ENCODE data around the gene GALNS. TPM values are rescaled to one million over a fixed set of nuclear protein-coding genes. Genes with fewer than 3 reads are reported as not detected.

GALNS gene
- total RNA-seq, 4 donors from 2014 or later: 45.7 to 101 (median 75.6) TPM

DNA sequence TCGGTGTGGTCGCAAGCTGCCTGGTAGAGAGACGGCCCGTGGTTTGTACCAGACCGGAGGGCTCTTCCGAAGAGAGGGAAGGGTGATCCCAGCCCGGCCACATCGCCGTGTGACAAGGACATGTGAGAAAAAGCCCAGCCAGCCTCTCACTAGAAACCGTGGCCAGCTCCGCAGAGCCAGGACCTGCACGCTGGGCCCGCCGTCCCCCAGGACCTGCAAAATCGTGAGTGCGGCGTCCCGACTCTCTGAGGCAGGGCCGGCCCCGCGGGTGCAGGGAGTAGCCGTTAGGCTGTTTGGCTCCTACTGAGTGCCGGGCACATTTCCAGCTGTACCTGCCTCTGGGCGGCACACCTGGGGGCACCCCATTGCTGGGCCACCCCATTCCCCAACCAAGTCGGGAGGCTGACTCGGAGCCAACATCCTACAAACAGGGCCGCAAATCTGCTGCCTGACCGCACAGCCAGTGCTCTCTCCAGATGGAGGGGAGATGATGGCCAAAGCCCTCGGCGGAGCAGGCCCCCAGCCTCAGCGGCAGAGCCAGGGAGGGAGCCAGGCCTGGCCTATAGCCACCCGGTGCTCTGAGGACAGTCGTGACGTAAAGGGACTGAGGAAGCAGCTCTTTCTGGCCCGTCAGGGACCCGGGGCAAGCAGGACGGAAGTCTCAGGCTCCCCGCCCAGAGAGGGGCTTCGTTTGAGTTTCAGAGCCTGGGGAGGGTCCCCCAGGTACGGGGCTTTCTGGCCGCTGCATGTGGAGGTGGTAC, 43.3 kb upstream of the GALNS start:
- H3K27ac ChIP-seq: no peak overlapping the region

GRCh38 chr16:88897696-88898425, 41.1 kb upstream of the GALNS start:
- no peak overlapping the region for H3K27ac ChIP-seq
- H3K9me3 ChIP-seq: no peaks in the 10 kb centered on the region
- intact Hi-C loops (cut with DNase I; ENCODE audit: low total_unique reads) (no loop called here), in situ Hi-C loops (cut with MboI; ENCODE audit: low pct_ligation_motif_present in 1 of 4, low pct_unique_long_range_greater_than_20kb in 1 of 4, low sequenced_read_pairs in 3 of 4) (no loop called here)
- no peaks in the 10 kb centered on the region for H3K36me3 ChIP-seq
- H3K4me3 ChIP-seq: no peak overlapping the region
- TF ChIP-seq EP300 (IDR thresholded peaks at IDR 0.05; ENCODE audit: low read depth) (no peak), CTCF (IDR thresholded peaks at IDR 0.05) (no peak), POLR2AphosphoS5 (IDR thresholded peaks at IDR 0.05) (no peak), POLR2A (IDR thresholded peaks at IDR 0.05) (no peak)
- H3K27me3 ChIP-seq: no peaks in the 10 kb centered on the region
- no peak for DNase-seq
- no peaks in the 10 kb centered on the region for H3K4me1 ChIP-seq
- 84 to 87% methylated on average over 11 to 34 of the region's 34 CpGs for WGBS, 2 donors (ENCODE audit: low coverage in 1 of 2)

More for the DNA sequence above, 43.3 kb upstream of the GALNS start:
- TF ChIP-seq EP300 (IDR thresholded peaks at IDR 0.05; ENCODE audit: low read depth) (no peak), POLR2A (IDR thresholded peaks at IDR 0.05) (no peak), CTCF (IDR thresholded peaks at IDR 0.05) (no peak), POLR2AphosphoS5 (IDR thresholded peaks at IDR 0.05) (no peak)
- no peaks in the 10 kb centered on the region for H3K27me3 ChIP-seq
- H3K9me3 ChIP-seq: no peaks in the 10 kb centered on the region
- in situ Hi-C loops (cut with MboI; ENCODE audit: low pct_ligation_motif_present in 1 of 4, low pct_unique_long_range_greater_than_20kb in 1 of 4, low sequenced_read_pairs in 3 of 4) (no loop called here), intact Hi-C loops (cut with DNase I; ENCODE audit: low total_unique reads) (no loop called here)
- no peak for DNase-seq
- H3K4me1 ChIP-seq: no peaks in the 10 kb centered on the region
- 80 to 82% methylated on average over 3 to 38 of the region's 41 CpGs for WGBS, 2 donors (ENCODE audit: low coverage in 1 of 2)
- no peak overlapping the region for H3K4me3 ChIP-seq
- H3K36me3 ChIP-seq: no peaks in the 10 kb centered on the region

DNA sequence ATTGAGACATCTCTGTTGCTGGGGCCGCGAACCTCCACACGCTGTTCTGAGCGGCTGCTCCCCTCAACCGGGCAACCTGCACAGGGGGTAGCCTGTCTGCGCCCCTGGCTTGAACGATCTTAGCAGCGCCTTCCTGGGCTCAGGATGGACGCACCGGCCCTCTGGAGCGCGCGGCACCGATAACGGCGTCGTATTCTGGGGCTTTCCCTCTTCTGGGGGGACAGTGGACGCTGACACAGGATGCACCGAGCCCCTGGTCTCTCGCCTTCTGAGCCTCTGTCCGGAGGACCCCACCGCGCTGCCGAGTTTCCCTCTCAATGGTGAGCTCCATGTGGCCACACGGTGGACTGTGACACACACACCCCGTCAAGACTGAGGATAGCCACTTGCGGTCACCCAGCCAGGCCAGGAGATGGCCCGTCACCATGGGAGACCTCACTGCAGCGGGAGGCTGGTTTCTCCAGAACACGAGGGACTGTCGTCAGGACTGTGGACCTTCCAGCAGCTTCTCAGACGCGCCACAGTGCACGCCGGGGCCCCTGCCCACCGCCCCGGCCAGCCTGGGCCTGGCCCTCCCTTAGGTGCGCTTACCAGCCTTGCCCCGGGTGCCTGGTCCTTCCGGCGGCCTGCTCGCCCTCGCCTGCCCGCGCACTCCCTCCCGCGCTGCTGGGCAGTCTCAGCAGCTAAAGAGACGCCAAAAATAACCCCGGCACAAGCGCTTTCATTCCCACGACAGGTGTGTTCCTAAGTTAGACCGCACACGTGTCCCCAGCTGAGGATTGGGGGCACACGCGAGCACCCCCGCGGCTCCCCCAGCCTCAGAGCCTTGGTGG, 39.7 kb upstream of the GALNS start:
- 90% methylated on average over 2 to 57 of the region's 57 CpGs for WGBS, 2 donors (ENCODE audit: low coverage in 1 of 2)
- H3K4me3 ChIP-seq: no peak overlapping the region
- no peaks in the 10 kb centered on the region for H3K27me3 ChIP-seq
- H3K9me3 ChIP-seq: no peaks in the 10 kb centered on the region
- no peak overlapping the region for H3K27ac ChIP-seq
- in situ Hi-C loops (cut with MboI; ENCODE audit: low pct_ligation_motif_present in 1 of 4, low pct_unique_long_range_greater_than_20kb in 1 of 4, low sequenced_read_pairs in 3 of 4) (no loop called here), intact Hi-C loops (cut with DNase I; ENCODE audit: low total_unique reads) (no loop called here)
- DNase-seq: no peak
- TF ChIP-seq EP300 (IDR thresholded peaks at IDR 0.05; ENCODE audit: low read depth) (no peak), POLR2AphosphoS5 (IDR thresholded peaks at IDR 0.05) (no peak), POLR2A (IDR thresholded peaks at IDR 0.05) (no peak), CTCF (IDR thresholded peaks at IDR 0.05) (no peak)
- H3K4me1 ChIP-seq: no peaks in the 10 kb centered on the region
- H3K36me3 ChIP-seq: no peaks in the 10 kb centered on the region

GRCh38 chr16:88895335-88895734, 38.6 kb upstream of the GALNS start:
- in situ Hi-C loops (cut with MboI; ENCODE audit: low pct_ligation_motif_present in 1 of 4, low pct_unique_long_range_greater_than_20kb in 1 of 4, low sequenced_read_pairs in 3 of 4) (no loop called here), intact Hi-C loops (cut with DNase I; ENCODE audit: low total_unique reads) (no loop called here)
- Histone ChIP-seq H3K4me1 (no peaks in the 10 kb centered on the region), H3K36me3 (no peaks in the 10 kb centered on the region), H3K9me3 (no peaks in the 10 kb centered on the region), H3K4me3 (no peak overlapping the region), H3K27ac (no peak overlapping the region), H3K27me3 (no peaks in the 10 kb centered on the region)
- DNase-seq: no peak
- 90% methylated on average over 22 of the region's 22 CpGs; no CpG with 5 or more reads in 1 of the 2 donors for WGBS, 2 donors (ENCODE audit: low coverage in 1 of 2)
- TF ChIP-seq CTCF (IDR thresholded peaks at IDR 0.05) (no peak), POLR2A (IDR thresholded peaks at IDR 0.05) (no peak), EP300 (IDR thresholded peaks at IDR 0.05; ENCODE audit: low read depth) (no peak), POLR2AphosphoS5 (IDR thresholded peaks at IDR 0.05) (no peak)
